GM19468 (cell line): Measurements from ENCODE around the gene DKK2.

ENCODE experiments used
- ATAC-seq: cut with Tn5 transposase; IDR thresholded peaks from one replicate; pipeline ENCODE4 v1.9.1; 2021; ENCODE audit warnings: mild to moderate bottlenecking, moderate library complexity, moderate number of reproducible peaks; ENCODE audit not compliant: unreplicated experiment; ENCODE audit errors: extremely low read depth

DKK2 gene

DNA sequence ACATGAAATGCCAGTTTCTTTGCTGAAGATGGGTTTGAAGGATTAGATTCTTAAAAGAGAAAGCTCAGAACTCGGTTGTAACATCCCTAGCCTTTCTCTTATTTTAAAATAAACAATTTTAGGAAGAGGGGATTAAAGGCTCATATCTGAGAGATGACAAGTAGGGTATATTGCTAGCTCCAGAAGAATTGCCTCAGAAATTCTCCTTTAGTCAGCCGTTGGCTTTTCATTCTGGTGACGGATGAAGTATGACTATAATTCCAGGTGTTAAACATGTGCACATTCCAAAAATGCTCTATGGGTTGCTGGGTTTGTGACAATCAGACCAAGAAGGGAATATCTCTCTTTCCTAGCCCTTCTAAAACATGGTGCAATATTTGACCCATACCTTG is 17.8 kb downstream of the DKK2 start:
- no peak for ATAC-seq

DNA sequence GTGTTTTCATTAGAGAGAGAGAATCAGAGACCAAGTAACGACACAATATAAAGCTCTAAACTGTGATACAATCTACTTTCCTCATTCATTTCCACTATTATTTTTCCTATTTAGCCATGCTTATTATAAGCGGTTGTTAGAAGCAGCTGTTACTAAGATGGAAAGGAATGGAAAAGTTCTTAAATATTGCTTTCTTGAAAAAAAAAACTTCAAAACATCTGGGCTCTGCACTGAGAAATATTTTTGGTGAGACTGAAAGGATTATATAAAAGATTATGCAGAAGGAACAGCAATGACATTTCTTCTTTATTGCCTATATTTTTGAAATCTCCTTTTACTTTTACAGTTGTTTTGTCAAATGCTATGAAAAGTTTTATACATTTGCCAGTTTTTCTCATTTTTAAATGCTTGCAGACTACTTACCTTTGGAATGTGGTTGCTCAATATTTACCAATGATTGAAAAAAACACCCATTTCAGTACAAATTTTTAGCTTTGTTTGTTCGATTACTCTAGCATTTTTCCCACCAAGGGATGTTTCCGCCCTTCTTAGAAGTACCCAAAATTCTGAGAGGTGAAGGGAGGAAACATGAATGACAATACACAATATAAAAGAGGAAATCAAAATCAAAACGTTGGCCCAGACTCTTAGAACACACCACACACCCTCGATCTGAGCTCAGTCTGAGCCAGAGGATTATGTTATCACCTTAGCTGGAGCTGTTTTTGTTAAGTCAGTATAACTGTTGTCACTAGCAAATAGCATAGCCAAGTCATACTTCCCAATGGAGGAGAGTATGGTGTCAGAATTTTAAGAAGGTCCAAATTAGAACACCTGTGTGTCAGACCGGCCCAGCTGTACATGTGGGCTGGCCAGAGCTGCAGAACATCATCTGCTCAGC is 18.4 kb downstream of the DKK2 start:
- ATAC-seq: no peak

DNA sequence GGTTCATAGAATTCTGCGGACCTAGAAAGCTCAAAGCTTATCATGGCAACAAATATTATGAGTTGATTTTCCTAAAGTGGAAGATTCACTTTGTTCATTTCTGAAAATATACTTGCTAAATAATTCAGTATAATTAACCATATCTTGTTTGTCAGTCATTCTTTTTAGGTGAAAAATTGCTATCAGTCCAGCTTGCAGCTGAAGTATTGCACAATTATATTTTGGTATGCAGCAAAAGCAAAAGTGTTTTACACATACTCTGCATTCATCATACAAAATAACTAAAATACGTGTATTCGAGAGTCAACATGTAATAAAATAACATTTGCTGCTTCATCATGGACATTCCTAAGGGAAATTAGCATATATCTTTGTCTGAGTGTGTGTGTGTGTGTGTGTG is 24.8 kb downstream of the DKK2 start:
- no peak for ATAC-seq

DNA sequence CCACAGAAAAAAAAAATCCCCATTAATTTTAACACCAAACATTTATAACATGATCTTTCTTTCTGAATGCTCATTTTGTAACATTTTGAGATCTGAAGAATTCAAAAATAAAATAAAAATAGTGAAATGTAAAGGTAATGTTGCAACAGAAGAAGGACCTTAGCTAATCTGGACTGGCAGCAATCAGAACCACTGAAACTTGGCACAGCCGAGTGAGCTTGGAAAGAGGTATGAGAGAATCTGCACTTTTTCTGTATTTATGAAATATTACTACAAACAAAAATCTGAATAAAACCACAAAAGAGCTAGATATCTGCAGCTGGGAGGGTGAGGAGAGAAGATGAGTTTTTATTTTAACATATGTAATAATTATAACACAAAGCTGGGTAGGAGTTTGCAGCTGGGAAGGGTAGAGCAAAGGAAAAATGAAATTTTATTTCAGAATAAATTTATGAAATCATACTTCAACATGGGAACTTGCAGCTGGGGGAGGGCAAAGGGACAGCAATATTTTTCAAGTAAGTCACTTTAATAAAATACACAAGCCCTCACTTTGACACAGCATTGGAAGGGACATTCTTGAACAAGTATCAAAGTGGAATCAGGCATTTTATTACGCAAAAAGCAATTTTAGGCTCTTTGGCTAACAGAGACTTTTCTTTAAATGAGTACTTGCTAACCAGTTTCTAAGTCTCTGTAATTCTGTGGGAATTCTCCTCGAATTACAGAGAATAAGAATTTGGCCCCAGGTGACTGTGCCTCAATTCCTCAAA is 26.7 kb downstream of the DKK2 start:
- no peak for ATAC-seq

DNA sequence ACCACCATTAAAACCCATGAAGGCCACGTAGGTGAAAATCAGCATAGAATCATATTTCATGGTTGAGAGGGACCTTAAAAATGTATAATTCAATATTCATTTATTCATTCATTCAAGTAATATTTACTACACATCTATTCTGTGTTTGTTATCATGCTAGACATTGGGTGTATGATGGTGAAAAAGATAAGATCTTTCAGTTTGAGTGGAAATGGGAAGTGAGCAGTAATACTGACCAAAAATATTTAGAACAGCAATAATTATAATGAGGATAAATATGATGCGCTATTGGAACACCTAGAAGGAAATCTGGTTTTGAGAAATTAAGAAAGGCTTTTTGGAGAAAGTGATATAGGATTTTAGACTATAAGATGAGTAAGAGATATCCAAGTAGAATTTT is 28.0 kb downstream of the DKK2 start:
- ATAC-seq: no peak

DNA sequence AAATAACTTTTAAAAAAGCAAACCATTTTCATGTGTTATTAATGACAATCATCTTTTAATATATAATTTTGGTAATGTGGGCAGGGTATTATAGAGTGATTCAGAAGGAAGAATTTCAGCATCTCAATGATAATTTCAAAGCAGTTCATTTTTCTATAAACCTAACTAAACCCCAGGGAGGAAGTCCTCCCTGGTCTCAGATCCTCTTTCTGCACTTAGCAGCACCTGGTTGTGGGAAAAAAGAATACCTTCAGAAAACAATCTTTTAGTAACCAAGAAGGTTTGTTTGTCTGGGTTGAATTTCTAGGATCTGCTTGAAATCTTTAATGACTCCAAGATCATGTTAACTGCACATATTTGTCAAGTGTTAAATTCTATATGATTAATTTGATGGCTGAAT is 29.9 kb downstream of the DKK2 start:
- no peak for ATAC-seq

DNA sequence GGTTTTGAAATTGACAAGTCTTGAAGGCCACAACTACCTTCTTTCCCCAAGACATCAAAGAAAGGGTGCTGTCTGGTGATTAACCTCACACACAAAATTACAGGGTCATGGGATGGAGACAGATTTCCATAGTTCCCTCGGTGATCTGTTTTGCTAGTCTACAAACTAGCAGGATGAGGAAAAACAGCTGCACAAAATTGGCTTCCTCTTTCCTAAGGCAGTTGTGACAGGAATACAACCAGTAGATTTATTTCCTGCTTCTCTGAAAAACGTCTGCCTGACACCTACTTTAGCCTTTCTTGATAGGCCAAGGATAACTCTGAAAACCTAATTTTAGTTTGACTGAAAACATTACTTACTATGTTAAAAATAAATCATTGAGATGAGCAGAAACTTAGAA is 39.6 kb downstream of the DKK2 start:
- ATAC-seq: no peak

DNA sequence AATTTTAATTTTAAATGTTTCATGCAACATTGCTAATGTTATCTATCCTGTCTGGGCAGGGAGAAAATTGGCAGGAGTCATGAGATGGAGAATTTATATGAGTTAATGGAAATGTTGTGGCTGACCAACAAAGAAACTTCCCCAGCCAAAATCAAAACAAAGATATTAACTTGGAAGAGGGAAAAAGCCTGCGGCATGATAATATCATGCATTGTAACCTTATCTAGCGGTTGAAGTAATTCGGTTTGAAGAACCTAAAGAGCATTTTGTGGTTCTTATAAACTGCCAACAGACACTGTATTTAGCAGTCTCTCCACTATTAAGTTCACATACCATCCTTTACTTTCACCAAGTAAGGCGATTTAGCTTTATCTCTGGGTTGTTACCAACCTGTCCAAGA is 42.3 kb downstream of the DKK2 start:
- ATAC-seq: no peak

DNA sequence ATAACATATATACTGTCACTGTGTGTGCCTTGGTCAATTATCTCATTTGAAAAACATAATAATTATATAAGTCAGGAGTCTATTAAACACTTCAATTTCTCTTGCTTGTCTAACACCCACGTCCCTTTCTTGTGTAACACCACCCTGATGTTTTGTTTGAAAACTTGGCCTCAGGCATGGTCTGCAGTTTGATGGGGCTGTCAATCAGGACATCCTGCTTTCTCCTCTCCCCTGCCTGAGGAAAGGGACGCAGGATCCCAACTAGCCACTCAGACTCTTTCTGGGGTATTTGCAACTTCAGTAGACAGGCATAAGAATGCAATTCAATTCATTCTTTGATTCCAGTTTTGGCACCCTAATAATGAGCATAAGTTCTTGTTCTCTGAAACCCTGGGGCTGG is 48.8 kb downstream of the DKK2 start:
- ATAC-seq: no peak

DNA sequence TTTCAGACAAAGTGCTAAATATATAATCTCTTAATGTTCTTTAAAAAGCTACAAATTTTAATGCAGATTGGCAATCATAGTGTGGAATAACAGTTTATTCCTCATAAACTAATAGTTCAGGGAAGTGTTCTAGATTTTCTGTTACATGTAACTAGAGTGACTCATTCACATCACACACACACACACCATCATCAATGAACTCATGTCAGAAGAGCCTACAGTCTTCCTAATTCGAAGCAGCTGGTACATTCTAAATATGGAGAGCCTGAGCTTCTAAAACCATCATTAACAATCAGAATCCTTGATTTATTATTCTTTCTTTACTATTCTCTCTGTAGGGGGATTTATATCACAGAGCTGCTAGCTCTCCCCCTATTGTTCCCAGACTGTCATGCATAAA is 49.6 kb downstream of the DKK2 start:
- no peak for ATAC-seq

DNA sequence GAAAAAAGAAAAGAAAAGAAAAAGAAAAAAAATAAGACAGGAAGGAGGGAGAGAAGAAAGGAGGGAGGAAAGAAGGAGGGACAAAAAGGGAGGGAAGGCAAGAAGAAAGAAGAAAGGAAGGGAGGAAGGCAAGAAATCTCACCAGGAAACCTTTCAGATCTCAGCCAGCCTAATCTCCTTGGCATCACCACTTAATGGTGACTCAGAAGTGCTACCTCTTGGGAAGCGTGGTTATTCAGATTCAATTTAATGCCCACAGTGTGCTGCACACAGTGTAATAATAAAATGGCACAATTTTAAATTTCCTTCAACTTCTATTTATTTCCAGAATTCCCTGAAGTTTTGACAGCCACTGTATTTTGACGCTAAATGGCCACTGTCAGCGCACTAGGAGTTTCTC is 50.3 kb downstream of the DKK2 start:
- ATAC-seq: no peak

DNA sequence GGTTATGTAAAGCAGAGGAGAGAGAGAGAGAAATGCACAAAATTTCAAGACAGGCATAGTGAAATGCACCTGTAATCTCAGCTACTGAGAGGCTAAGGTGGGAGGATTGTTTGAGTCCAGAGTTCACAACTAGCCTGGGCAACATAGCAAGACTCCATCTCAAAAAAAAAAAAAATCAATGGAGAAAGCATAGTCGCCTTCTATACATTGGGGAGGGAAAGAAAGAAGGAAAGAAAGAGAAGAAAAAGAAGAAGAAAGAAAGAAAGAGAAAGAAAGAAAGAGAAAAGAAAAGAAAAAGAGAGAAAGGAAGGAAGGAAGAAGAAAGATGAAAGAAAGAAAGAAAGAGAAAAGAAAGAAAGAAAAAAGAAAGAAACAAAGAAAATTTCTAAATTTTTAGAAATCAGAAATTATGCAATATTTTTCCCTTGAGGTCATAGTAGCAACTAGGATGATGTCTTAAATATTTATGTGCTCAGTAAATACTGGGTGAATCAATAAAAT is 53.4 kb downstream of the DKK2 start:
- ATAC-seq: no peak

DNA sequence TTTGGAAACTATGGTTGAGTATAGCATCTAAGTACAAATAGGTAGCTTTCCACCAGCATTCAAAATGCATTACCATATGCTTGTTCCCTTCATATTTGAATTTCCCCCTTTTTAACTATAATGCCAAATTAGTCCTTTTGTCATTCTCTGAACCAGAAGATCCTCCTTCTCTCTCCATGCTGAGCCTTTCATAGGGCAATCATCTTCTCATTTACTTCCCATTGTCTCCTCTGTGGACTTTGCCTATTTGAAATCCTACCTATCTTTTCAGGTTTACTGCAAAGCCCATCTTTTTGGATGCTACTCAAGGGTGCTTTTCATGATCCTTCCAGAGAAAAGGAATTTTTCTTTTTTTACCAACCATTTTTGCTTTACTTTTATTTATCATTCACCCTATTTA is 54.7 kb downstream of the DKK2 start:
- no peak for ATAC-seq

DNA sequence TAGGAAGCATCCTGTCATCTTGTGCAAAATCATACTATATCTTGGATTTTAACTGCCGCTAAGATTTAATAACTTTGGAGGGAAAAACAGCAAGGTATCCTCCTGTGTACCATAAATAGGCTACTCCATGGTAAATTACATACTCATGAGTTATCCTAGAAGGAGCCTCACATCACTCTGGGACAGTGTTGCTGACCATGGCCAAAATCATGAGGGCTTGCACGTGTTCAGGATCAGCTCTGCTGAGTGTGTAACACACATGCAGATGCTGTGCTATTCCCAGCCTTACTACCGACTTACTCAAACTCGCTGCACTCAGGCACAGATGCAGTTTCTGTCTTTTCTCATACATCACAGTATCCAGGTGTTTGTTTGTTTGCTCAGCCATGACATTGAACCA is 56.6 kb downstream of the DKK2 start:
- ATAC-seq: no peak

DNA sequence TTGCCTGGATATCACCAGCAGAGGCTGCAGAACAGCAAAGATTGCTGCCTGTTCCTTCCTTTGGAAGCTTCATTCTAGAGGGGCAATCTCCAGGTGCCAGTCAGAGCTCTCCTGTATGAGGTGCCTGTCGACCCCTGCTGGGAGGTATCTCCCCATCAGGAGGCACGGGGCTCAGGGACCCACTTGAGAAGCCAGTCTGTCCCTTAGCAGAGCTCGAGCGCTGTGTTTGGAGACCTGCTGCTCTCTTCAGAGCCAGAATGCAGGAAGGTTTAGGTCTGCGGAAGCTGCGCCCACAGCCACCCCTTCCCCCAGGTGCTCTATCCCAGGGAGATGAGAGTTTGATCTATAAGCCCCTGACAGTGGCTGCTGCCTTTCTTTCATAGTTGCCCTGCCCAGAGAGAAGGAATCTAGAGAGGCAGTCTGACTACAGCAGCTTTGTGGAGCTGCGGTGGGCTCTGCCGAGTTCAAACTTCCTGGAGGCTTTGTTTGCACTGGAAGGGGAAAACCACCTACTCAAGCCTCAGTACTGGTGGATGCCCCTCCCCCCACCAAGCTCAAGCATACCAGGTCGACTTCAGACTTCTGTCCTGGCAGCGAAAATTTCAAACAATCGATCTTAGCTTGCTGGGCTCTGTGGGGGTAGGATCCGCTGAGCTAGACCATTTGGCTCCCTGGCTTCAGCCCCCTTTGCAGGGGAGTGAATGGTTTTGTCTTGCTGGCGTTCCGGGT is 57.9 kb downstream of the DKK2 start:
- ATAC-seq: no peak

DNA sequence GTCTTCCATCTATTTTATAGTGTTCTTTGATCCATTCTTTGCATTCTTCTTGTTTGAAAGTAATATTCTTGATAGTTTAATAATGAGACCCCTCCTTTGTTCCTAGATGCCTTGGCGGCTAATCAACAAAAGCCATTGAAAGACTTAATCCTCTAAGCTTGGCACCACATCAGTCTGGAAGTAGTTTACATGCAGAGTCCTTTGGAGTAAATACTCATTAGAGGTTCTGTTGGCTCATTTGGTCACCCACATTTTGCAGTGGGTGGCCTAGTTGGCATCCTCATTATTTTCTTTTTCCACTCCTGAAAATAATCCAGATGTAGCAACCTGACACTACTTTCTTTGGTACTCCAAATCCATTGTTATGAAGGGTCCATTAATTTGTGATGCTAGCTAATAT is 64.5 kb downstream of the DKK2 start:
- no peak for ATAC-seq

DNA sequence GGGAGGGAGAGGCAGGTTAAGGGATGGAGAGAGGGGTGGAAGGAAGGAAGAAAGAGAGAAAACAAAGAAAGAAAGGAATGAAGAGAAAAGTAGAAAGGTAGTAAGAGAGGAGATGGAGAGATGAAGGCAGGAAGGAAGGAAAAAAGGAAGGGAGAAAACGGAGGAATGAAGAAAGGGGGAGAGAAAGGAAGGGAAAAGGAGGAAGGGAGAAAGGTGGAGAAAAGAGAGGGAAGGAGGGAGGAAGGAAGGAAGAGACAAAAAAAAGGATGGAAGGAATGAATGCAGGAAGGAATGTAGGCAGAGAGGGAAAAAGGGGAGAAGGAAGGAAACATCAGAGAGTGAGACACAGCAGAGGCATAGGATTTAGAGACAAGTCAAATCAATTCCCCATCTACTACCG is 68.2 kb downstream of the DKK2 start:
- ATAC-seq: no peak

DNA sequence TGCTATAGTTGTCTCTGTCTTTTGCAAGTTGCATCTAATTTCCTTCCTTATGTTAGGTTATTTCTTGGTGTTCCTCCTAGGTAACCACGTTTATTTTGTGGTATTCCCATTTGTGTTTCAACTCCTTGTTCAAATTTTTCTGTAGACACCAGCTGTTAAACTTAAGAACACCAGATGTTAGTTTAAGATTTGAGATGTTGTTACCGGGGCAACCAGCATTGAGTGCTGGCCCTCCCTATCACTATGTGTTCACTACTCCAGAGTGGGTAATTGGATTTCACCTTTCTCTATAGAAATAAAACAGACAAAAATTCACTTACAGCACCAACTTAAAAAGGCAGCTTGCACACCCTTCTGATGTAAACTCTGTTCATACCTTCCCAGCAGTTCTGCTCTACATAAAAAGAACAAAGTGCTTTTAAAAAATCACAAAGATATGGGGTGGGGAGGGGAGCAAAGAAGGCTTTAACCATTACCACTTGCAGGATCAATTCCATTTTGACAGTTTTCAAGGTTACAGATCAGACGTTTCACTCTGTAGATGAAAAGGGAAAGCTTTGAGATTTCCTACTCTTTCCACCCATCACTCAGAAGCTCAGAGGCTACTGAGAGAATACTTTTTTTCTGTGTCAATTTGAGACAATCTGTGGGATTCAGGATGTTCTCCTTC is 82.9 kb downstream of the DKK2 start:
- no peak for ATAC-seq

DNA sequence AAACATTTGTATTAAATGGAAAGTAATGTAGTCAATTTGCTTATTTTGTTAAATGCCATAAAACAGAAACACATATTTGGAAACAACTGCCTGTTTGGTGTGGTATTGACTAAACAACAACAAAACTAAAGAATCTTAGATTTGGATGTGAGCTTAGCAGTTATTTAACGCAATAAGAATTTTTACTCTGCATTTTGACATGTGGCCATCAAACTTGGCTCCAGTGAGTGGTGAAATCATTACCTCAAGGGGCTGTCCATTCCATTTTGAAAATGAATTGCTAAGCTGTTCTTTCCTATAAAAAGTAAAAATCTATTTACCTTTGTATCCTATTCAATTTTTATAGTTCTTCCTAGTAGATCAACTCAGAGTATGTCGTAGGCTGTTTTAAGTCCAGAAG is 84.2 kb downstream of the DKK2 start:
- no peak for ATAC-seq

DNA sequence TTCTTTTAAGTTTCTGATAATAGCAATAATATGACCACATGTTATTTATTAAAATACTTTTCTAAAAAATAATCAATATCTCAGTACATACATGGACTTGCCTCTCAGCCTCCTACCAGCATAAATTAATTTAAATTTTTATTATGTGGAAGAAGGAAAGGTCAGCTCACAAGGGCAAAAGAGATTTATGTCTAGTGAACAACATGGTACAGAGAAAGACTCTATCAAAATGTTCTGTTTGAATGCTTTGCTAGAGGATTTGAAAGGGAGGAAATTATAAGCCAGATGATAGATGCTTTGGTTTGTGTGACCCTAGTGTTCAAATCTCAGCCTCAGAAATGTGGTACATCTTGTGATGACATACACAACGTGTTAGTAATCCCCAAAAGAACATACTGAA is 94.3 kb downstream of the DKK2 start:
- ATAC-seq: no peak
